NCI-H2196 treated with DMSO at 0.1 percent for 48 hours (cell line): ENCODE results near the gene ZBTB9.

ENCODE experiments used
- DNase-seq: peaks from one replicate; lab custom pipeline; 2025; ENCODE audit not compliant: unreplicated experiment; lab: John Stamatoyannopoulos, UW

Gene ZBTB9

GRCh38 chr6:33432546-33432945 is 21.8 kb upstream of the ZBTB9 start:
- DNase-seq = no peak

DNA sequence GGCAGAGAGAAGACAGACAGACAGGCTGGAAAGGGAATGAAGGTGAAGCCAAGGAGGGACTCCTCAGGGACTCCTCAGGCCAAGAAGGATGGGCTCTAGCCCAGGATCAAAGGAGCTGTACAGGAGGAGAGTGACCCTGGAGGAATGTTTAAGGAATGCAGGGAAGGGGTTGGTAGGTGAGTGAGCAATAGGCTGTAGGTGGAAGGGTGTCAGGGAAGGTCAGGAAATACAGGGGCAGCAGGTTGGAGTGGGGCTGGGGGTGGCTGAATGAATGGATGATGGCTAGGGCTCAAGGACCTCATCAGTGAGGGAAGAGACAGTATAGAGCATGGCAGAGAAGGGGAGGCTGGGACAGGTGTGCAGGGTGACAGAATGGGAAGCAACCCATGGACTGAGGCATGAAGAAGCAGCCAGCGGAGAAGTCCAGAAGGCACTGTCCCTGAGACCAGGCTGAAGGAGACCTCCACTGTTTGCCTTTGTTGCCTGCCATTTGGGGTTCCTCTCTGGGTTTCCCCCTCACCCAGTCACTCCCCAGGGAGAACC is 21.3 kb upstream of the ZBTB9 start:
- DNase-seq = no peak

DNA sequence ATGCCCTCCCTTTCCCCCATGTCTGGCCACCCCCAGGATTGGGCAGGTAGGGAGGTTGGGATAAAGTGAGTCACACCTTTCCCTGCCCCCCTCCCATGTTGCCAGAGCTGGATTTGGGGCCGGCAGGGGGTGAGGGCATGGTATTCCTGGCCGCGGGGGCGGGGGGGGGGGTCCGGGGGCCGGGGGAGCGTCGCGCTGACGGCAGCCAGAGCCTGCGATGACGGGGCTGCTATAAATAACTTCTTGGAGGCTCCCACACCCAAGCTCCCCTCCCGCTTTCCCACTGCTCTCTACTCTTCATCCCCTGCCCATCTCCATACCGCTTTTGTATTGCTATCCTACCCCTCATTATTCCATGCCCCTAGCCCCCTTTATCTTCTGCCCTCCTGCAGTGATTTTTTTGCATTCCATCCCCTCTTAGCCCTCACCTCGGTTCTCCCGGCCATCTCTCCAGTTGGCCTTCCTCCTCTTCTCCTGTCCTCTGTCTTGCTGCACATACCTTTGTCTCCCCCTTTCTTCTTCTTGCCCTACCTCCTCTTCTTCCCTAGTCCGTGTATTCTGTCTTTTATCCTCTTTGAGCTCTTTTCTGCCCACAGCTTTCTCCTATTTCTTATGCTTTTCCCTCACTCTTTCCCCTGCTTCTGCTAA is 20.7 kb upstream of the ZBTB9 start:
- DNase-seq = no peak

DNA sequence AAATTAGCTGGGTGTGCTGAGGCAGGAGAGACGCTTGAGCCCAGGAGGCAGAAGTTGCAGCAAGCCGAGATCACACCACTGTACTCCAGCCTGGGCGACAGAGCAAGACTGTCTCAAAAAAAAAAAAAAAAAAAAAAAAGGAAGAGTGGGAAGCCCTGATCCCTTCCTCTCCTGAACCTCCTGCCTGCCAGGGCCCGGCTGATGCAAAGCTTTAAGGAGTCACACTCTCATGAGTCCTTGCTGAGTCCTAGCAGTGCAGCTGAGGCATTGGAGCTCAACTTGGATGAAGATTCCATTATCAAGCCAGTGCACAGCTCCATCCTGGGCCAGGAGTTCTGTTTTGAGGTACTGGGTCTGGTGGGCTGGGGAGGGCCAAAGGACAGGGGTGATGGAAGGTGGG is 19.4 kb upstream of the ZBTB9 start:
- DNase-seq = no peak

DNA sequence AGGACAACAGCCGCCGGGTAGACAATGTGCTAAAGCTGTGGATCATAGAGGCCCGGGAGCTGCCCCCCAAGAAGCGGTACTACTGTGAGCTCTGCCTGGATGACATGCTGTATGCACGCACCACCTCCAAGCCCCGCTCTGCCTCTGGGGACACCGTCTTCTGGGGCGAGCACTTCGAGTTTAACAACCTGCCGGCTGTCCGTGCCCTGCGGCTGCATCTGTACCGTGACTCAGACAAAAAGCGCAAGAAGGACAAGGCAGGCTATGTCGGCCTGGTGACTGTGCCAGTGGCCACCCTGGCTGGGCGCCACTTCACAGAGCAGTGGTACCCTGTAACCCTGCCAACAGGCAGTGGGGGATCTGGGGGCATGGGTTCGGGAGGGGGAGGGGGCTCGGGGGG is 16.7 kb upstream of the ZBTB9 start:
- DNase-seq = no peak

- DNase-seq = no peak
These were observed 15.3 kb upstream of the ZBTB9 start for GRCh38 chr6:33438978-33439594.

DNA sequence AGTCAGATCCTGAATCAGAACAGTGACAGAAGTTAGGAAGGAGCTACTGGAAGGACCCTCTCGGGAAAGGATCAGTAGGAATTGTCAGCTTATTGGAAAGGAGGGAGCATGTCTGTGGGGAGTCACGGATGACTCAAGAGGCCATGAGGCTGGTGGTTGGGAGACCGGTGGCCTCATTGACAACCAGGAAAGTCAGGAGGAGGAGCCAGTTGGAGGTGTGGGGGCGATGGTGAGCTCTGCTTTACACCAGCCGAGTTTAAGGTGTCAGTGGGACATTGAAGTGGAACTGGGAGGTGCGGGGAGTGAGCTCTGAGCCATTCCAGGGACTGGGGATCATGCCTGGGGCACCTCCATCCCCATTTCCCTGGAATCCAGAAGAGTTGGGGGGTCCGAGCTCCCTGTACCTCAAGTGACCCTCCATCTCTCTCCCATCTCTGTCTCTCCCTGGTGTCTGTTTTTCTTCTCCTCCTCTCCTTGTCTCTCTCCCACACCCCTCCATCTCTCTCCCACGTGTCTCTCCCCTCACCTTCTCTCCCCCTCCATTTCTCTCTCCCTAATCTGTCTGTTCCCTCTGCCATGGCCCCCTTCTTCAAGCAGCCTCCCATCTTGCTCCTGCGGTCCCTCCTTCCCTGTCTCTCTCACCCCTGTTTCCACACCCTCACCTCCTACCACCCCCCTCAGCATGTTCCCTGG is 14.3 kb upstream of the ZBTB9 start:
- DNase-seq = no peak

DNA sequence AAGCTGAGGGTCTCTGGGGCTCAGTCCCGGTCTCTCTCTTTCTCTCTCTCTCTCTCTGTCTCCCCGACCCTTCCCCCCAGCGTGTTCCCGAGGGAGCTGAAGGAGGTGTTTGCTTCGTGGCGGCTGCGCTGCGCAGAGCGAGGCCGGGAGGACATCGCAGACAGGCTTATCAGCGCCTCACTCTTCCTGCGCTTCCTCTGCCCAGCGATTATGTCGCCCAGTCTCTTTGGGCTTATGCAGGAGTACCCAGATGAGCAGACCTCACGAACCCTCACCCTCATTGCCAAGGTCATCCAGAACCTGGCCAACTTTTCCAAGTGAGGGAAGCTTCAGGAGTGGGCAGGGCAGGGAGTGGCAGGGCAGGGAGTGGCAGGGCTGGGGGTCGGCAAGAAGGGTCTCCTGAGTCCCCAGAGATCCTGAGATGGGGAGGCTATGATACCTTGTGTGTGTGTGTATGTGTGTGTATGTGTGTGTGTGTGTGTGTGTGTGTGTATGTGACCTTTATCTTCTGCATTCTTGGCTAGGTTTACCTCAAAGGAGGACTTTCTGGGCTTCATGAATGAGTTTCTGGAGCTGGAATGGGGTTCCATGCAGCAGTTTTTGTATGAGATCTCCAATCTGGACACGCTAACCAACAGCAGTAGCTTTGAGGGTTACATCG is 13.6 kb upstream of the ZBTB9 start:
- DNase-seq = no peak

DNA sequence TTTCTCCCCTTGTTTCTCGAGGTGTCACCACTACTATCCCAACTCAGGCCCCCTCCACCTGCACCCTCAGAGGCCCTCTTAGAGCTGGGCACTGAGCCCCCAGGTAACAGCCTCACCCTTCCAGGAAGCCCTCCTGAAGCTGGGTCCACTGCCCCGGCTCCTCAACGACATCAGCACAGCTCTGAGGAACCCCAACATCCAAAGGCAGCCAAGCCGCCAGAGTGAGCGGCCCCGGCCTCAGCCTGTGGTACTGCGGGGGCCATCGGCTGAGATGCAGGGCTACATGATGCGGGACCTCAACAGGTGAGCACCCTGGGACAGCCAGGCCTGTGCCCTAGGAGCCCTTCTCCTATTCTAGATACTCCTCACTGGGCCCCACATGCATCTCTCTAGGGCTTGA is 12.9 kb upstream of the ZBTB9 start:
- no peak for DNase-seq

DNA sequence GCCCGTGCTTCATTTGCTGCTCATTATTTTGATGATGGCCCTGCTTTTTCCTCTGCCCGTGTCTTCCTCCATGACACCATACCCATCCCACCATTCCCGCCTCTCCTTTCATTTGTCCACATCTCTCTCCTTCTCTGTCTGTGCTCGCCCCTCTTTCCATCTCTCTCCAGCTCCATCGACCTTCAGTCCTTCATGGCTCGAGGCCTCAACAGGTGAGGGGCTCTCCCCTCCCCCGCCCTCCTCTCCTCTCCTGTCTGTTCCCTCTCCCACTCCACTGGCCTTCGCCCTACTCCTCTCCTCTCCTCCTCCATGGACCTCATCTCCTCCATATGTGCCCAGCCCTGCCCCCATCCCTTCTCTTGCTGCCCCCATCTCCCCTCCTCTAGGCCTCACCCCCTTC is 12.1 kb upstream of the ZBTB9 start:
- no peak for DNase-seq

- no peak for DNase-seq
These were observed 11.4 kb upstream of the ZBTB9 start for GRCh38 chr6:33443025-33443424.

DNA sequence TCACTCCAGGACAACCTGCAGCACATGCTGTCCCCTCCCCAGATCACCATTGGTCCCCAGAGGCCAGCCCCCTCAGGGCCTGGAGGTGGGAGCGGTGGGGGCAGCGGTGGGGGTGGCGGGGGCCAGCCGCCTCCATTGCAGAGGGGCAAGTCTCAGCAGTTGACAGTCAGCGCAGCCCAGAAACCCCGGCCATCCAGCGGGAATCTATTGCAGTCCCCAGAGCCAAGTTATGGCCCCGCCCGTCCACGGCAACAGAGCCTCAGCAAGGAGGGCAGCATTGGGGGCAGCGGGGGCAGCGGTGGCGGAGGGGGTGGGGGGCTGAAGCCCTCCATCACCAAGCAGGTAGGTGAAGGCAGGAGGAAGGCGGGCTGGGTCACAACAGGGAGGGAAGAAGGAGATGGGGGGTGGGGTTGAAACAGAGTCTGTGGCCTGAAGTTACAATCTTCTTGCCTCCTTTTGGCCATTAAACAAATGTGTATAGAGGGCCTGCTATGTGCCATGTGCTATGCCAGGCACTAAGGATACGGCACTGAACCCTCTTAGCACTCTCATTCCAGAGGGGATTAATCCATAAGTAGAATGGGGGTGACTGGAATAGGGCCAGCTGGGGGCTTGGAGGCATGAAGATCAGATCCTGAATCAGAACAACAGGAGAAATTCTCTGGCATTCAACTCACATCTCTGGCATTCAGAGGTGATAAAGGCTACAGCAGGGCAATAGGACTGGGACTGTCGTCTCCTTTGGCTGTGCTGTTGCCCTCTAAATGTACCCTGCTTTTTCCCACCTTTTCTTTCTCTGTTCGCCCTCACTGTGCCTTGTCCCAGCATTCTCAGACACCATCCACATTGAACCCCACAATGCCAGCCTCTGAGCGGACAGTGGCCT is 10.5 kb upstream of the ZBTB9 start:
- DNase-seq = no peak

DNA sequence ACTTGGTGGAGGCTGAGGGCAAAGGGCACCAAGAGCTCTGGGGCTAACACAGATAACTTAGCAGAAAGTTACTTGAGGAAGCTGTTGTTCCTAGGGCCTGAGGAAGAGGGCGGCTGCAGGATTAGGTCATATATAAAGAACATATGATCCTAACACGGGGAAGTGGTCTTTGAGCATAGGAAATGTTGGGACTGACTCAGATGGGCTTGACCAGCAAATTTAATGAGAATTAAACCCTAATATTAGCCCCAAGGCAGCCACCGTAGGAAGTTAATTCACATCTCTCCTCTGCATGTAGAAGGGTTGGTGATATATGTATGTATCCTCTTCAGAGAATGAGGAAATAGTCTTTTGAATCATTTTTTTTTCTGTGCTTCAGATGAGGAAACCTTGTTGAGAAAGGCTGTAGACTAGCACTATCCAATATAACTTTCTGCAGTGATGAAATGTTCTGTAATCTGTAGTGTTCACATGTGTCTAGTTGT is 9.2 kb upstream of the ZBTB9 start:
- DNase-seq = no peak

- DNase-seq = no peak
These were observed 8.0 kb upstream of the ZBTB9 start for GRCh38 chr6:33446356-33446755.

GRCh38 chr6:33450434-33450833 is 3.9 kb upstream of the ZBTB9 start:
- no peak for DNase-seq

- no peak for DNase-seq
These were observed 2.8 kb upstream of the ZBTB9 start for GRCh38 chr6:33451606-33452005.

DNA sequence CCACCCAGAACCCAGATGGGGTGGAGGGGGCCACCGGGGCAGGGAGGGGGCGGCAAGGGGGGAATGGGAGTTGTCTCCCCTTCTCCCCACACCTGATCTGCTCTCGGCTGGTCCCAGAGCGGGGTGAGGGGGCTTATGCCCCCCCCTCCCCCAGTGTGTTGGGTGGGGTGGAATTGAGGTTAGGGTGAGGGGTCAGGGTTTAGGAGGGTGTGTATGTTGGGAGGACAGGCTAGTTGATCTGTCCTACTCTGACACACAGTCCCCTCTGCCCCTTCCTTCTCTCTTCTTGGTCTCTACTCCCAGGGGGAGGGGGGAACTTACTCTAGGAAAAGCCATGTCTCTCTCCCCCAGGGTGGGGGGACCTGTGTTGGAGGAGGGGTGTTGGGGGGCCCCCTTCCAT is 1.9 kb upstream of the ZBTB9 start:
- no peak for DNase-seq

- DNase-seq = no peak
These were observed 875 bp upstream of the ZBTB9 start for GRCh38 chr6:33453393-33454008.

GRCh38 chr6:33455051-33455450 is 675 bp downstream of the ZBTB9 start:
- no peak for DNase-seq

- DNase-seq = no peak
These were observed 1.8 kb downstream of the ZBTB9 start for GRCh38 chr6:33456156-33456555.
